ENCODE data around the gene NUP85. TPM values are rescaled to one million over a fixed set of nuclear protein-coding genes. Genes with fewer than 3 reads are reported as not detected.

NUP85 gene
- polyA plus RNA-seq, 1 of the 3 experiments (the other 2 are of a cell fraction): 80.5 TPM

DNA sequence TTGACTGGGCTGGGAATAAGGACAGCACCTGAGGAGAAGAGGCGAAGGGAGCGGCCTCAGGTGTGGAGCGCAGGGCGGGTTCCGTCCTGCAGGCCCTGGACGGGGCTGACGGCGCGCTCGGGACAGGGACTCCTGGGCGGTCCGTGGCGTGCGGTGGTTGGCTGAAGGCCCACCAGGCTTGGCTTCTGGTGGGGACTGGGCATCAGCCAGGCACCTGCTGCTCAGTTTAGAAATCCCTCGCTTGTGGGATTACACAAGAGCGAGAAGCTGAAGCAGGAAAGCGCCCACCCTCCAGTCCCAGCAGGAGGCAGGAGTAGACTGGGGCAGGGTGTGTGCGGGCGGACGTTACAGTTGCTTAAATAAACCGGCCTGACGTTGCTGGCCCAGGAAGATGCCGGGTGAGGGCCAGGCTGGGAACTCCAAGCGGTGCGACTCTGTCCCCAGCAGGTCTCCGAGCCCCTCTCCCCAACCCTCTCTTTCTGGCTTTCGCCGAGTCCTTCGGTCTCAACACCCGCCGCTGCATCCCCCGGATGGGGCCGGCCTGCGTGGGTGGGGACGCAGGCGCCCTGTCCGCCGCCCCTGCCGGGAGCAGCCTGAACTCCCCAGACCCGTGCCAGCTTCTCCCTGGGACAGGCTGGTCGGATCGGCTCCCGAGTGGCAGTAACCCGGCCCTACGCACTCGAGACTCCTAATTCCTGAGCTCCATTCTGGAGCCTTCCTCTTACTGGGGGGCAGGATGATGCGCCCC is 64.9 kb downstream of the NUP85 start:
- H2AFZ ChIP-seq (ENCODE audit: low read depth): peak overlapping the region; percentile 100
- peak overlapping the region; percentile 85 for H3K9ac ChIP-seq
- H3K9me3 ChIP-seq: no peaks in the 10 kb centered on the region
- H3K4me1 ChIP-seq (ENCODE audit: control insufficient read depth in 1 of 2, insufficient read depth in 2 of 2, low read depth in 1 of 2, low read length in 1 of 2): peaks cover 24 to 44% of the 10 kb centered on the region in 2 experiments; a peak in 3 of 4 replicates
- H3K4me2 ChIP-seq: peak overlapping the region; percentile 95
- peaks cover 6% of the 10 kb centered on the region for H3F3A ChIP-seq (replicated peaks; ENCODE audit: insufficient read depth)
- no peaks in the 10 kb centered on the region for H4K20me1 ChIP-seq (ENCODE audit: insufficient read depth)
- no peaks in the 10 kb centered on the region for H3K27me3 ChIP-seq (ENCODE audit: insufficient read depth)
- peaks cover 9% of the 10 kb centered on the region for H3K79me2 ChIP-seq (ENCODE audit: insufficient read depth)
- H3K4me3 ChIP-seq (ENCODE audit: low read depth in 2 of 2, low read length in 1 of 2): peak overlapping the region; percentile 74 to 82
- peak; percentile 92 for DNase-seq
- H3K27ac ChIP-seq (ENCODE audit: low read depth in 2 of 2, low read length in 1 of 2): peak overlapping the region; percentile 74 to 97
- peaks cover 12 to 18% of the 10 kb centered on the region in 2 experiments for H3K36me3 ChIP-seq (replicated peaks in 1 of 2; ENCODE audit: control insufficient read depth in 1 of 2, insufficient read depth in 2 of 2, low read length in 1 of 2)
- 4% methylated on average over 37 of the region's 47 CpGs for WGBS (ENCODE audit: low lambda C conversion rate)
- POLR2A ChIA-PET: interaction anchor here (0.7 to 5.3 kb wide), 16 partner anchors 9 to 397 kb away, joined by 3 to 67 read pairs (median 4); partner anchors contain the start of genes GGA3, GRB2, MRPL58 and MRPS7
- H3K9me2 ChIP-seq: no peaks in the 10 kb centered on the region
- CTCF ChIA-PET: interaction anchor here (0.5 to 6.8 kb wide), 67 partner anchors 10 to 558 kb away, joined by 3 to 102 read pairs (median 4); partner anchors contain the start of genes ATP5PD, GGA3, GRB2 and KCTD2
- TF ChIP-seq MXI1 (IDR thresholded peaks at IDR 0.05; ENCODE audit: low read depth, low read length): peak; percentile 51; the same call in 1 of the 2 replicates
- TF ChIP-seq USF1 (IDR thresholded peaks at IDR 0.05; ENCODE audit: borderline replicate concordance, low read depth): no peak
- TF ChIP-seq GABPA (IDR thresholded peaks at IDR 0.05; ENCODE audit: low read depth): no peak; the same call in 1 of the 2 replicates
- TF ChIP-seq, protein P1, sequence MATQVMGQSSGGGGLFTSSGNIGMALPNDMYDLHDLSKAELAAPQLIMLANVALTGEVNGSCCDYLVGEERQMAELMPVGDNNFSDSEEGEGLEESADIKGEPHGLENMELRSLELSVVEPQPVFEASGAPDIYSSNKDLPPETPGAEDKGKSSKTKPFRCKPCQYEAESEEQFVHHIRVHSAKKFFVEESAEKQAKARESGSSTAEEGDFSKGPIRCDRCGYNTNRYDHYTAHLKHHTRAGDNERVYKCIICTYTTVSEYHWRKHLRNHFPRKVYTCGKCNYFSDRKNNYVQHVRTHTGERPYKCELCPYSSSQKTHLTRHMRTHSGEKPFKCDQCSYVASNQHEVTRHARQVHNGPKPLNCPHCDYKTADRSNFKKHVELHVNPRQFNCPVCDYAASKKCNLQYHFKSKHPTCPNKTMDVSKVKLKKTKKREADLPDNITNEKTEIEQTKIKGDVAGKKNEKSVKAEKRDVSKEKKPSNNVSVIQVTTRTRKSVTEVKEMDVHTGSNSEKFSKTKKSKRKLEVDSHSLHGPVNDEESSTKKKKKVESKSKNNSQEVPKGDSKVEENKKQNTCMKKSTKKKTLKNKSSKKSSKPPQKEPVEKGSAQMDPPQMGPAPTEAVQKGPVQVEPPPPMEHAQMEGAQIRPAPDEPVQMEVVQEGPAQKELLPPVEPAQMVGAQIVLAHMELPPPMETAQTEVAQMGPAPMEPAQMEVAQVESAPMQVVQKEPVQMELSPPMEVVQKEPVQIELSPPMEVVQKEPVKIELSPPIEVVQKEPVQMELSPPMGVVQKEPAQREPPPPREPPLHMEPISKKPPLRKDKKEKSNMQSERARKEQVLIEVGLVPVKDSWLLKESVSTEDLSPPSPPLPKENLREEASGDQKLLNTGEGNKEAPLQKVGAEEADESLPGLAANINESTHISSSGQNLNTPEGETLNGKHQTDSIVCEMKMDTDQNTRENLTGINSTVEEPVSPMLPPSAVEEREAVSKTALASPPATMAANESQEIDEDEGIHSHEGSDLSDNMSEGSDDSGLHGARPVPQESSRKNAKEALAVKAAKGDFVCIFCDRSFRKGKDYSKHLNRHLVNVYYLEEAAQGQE (IDR thresholded peaks at IDR 0.05; ENCODE audit: low read depth, low read length): 0 out of 2 replicates have a peak, but pooled peaks have one; percentile 45
- TF ChIP-seq FOSL2 (IDR thresholded peaks at IDR 0.05; ENCODE audit: borderline replicate concordance, low read depth): no peak
- TF ChIP-seq EZH2phosphoT487 (IDR thresholded peaks at IDR 0.05; ENCODE audit: borderline replicate concordance, low read depth): no peak
- TF ChIP-seq, protein P2, sequence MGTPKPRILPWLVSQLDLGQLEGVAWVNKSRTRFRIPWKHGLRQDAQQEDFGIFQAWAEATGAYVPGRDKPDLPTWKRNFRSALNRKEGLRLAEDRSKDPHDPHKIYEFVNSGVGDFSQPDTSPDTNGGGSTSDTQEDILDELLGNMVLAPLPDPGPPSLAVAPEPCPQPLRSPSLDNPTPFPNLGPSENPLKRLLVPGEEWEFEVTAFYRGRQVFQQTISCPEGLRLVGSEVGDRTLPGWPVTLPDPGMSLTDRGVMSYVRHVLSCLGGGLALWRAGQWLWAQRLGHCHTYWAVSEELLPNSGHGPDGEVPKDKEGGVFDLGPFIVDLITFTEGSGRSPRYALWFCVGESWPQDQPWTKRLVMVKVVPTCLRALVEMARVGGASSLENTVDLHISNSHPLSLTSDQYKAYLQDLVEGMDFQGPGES (IDR thresholded peaks at IDR 0.05; ENCODE audit: low read depth, low read length): no peak
- TF ChIP-seq FOXJ3 (CRISPR knock-in tag; IDR thresholded peaks at IDR 0.05): no peak
- TF ChIP-seq MEF2A (IDR thresholded peaks at IDR 0.05; ENCODE audit: borderline replicate concordance, low read depth): no peak
- TF ChIP-seq RXRA (IDR thresholded peaks at IDR 0.05; ENCODE audit: borderline replicate concordance, low read depth): no peak
- no peak; the same call in 1 of the 2 replicates for TF ChIP-seq POLR2AphosphoS5 (IDR thresholded peaks at IDR 0.05; ENCODE audit: low read depth, low read length)
- TF ChIP-seq, protein P3, sequence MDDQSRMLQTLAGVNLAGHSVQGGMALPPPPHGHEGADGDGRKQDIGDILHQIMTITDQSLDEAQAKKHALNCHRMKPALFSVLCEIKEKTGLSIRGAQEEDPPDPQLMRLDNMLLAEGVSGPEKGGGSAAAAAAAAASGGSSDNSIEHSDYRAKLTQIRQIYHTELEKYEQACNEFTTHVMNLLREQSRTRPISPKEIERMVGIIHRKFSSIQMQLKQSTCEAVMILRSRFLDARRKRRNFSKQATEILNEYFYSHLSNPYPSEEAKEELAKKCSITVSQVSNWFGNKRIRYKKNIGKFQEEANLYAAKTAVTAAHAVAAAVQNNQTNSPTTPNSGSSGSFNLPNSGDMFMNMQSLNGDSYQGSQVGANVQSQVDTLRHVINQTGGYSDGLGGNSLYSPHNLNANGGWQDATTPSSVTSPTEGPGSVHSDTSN (IDR thresholded peaks at IDR 0.05): no peak
- 0 out of 2 replicates have a peak, but pooled peaks have one; percentile 10 for TF ChIP-seq YY1 (IDR thresholded peaks at IDR 0.05; ENCODE audit: low read depth)
- no peak for TF ChIP-seq TEAD4 (IDR thresholded peaks at IDR 0.05; ENCODE audit: borderline replicate concordance, insufficient read depth)
- no peak for TF ChIP-seq ELF1 (IDR thresholded peaks at IDR 0.05)
- TF ChIP-seq, protein P4, sequence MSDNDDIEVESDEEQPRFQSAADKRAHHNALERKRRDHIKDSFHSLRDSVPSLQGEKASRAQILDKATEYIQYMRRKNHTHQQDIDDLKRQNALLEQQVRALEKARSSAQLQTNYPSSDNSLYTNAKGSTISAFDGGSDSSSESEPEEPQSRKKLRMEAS (IDR thresholded peaks at IDR 0.05; ENCODE audit: low read depth): peak; percentile 47; the same call in 1 of the 2 replicates
- no peak for TF ChIP-seq JUND (IDR thresholded peaks at IDR 0.05)
- no peak for TF ChIP-seq RFX5 (IDR thresholded peaks at IDR 0.05; ENCODE audit: low read length)
- no peak; the same call in 1 of the 2 replicates for TF ChIP-seq TAF1 (IDR thresholded peaks at IDR 0.05; ENCODE audit: borderline replicate concordance, low read depth, low read length)
- peak; percentile 53 for TF ChIP-seq NRF1 (IDR thresholded peaks at IDR 0.05; ENCODE audit: low read depth, low read length)
- TF ChIP-seq GATA2 (CRISPR knock-in tag; IDR thresholded peaks at IDR 0.05): no peak
- TF ChIP-seq SMC3 (IDR thresholded peaks at IDR 0.05; ENCODE audit: low read depth, low read length): peak; percentile 58
- no peak; the same call in 1 of the 2 replicates for TF ChIP-seq RCOR1 (IDR thresholded peaks at IDR 0.05; ENCODE audit: low read length)
- no peak for TF ChIP-seq ZBTB33 (IDR thresholded peaks at IDR 0.05; ENCODE audit: borderline replicate concordance, low read depth)

Measured in SK-N-SH (cell line).